B cell (primary cell): ENCODE measurements around the gene PUM2.

Experiments
- CTCF ChIP-seq: fragments of 200-600 bp; IDR thresholded peaks from one replicate; pipeline ENCODE4 v1.8.0; 2022; ENCODE audit warnings: antibody characterized with exemption, mild to moderate bottlenecking
- EZH2 ChIP-seq: IDR thresholded peaks from 2 replicates; pipeline ENCODE4 v1.6.1; 2012; ENCODE audit warnings: borderline replicate concordance, low read depth, mild to moderate bottlenecking, moderate library complexity, low read length; ENCODE audit not compliant: insufficient read depth, poor library complexity, severe bottlenecking

- TF ChIP-seq CTCF (no peak), EZH2 (no peak)
Observed at GRCh38 chr2:20221555-20221973, 129.1 kb downstream of the PUM2 start.
